ENCODE measurements around the gene ANKH.

Gene ANKH

GRCh38 chr5:14675865-14676300 is 195.7 kb downstream of the ANKH start:
- peak in 1 of 2 donors; percentile 39 for DNase-seq

GRCh38 chr5:14674983-14675854 is 196.4 kb downstream of the ANKH start:
- DNase-seq, result no peak

GRCh38 chr5:14673443-14673842 is 198.1 kb downstream of the ANKH start:
- DNase-seq, result no peak

- DNase-seq, result no peak
These were observed 198.8 kb downstream of the ANKH start for GRCh38 chr5:14672484-14673394.

- no peak for DNase-seq
These were observed 199.5 kb downstream of the ANKH start for GRCh38 chr5:14672082-14672481.

GRCh38 chr5:14671414-14671813 is 200.2 kb downstream of the ANKH start:
- DNase-seq, result peak in 1 of 2 donors; percentile 62

GRCh38 chr5:14669975-14670374 is 201.6 kb downstream of the ANKH start:
- no peak for DNase-seq

- DNase-seq, result no peak
These were observed 202.2 kb downstream of the ANKH start for GRCh38 chr5:14669415-14669814.

- peak; percentile 31 to 62 for DNase-seq
These were observed 203.4 kb downstream of the ANKH start for GRCh38 chr5:14668181-14668591.

- peak in 1 of 2 donors; percentile 18 for DNase-seq
These were observed 203.8 kb downstream of the ANKH start for GRCh38 chr5:14667770-14668169.

- peak in 1 of 2 donors; percentile 13 for DNase-seq
These were observed 204.3 kb downstream of the ANKH start for GRCh38 chr5:14667290-14667689.

- DNase-seq, result no peak
These were observed 205.2 kb downstream of the ANKH start for GRCh38 chr5:14666357-14666756.

- peak; percentile 56 to 65 for DNase-seq
These were observed 205.6 kb downstream of the ANKH start for GRCh38 chr5:14665949-14666348.

- peak in 1 of 2 donors; percentile 36 for DNase-seq
These were observed 206.3 kb downstream of the ANKH start for GRCh38 chr5:14665101-14665822.

- peak; percentile 91 for DNase-seq
These were observed 207.1 kb downstream of the ANKH start, which contains the start of gene OTULIN for GRCh38 chr5:14664270-14665100. TSS of gene OTULIN (plus strand) at chr5:14664718. CDS start at chr5:14664826, 108 bp downstream.

- no peak for DNase-seq
These were observed 207.8 kb downstream of the ANKH start for GRCh38 chr5:14663734-14664269.

GRCh38 chr5:14662721-14663260 is 208.8 kb downstream of the ANKH start:
- no peak for DNase-seq

GRCh38 chr5:14660833-14661232 is 210.7 kb downstream of the ANKH start:
- no peak for DNase-seq

GRCh38 chr5:14659821-14660607 is 211.6 kb downstream of the ANKH start:
- no peak for DNase-seq

- no peak for DNase-seq
These were observed 214.7 kb downstream of the ANKH start for GRCh38 chr5:14656898-14657297.
